ENCODE results near the gene ASB13.

DNA sequence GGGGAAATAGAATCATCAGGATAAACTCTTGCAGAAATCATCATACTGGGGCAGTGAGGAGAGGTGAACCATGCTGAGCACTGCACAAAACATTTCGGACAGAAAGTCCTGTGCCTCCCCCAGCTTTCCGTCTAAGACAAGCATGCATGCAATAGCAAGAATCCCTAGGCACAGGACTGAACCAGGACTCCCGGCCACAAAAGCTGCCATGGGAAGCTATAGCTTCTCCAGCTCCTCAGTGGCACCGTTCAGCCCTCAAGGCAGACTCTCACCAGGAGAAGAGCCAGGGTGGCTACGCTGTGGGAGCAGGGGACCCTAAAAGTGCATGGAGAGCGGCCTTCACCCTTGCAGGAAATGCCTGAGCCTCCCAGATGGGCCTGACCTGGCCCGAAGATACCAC, 70.8 kb downstream of the ASB13 start:
- TF ChIP-seq GATA2 (IDR thresholded peaks at IDR 0.05; ENCODE audit: low read depth, low read length), result no peak
- TF ChIP-seq GATA3 (IDR thresholded peaks at IDR 0.05; ENCODE audit: low read depth, low read length), result no peak
